ENCODE measurements around the gene DAB1. TPM values are rescaled to one million over a fixed set of nuclear protein-coding genes. Genes with fewer than 3 reads are reported as not detected.
"Not testable (repeated sequence)": the region's sequence is repeated elsewhere in the genome, so short reads cannot be mapped to it uniquely, and the experiment has no call there.

Gene DAB1
- total RNA-seq, 2 experiments from 2014 or later: 1.2 to 2.1 TPM

DNA sequence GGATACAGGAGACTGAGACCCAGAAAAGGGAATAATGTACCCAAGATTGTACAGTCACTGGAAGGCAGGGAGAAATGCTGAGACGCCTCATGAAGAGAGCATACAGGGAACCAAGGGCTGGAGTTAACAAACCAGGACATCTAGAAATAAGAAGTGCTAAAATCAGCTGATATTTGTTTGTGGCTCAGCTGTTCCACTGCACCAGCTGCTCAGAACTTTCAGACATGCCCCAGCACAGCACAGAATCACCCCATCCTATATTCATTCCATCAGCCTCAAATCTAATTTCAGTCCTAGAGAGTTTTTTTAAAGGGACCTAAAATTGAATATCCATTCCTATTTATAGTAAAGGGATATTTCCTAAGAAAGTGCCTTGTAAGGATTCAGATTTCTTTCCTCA lies 60.2 kb downstream of the DAB1 start:
- H3K4me3 Mint-ChIP-seq: no peak overlapping the region
- no peak for DNase-seq
- no peaks in the 10 kb centered on the region for H3K36me3 Mint-ChIP-seq (ENCODE audit: low read depth)
- H3K4me1 Mint-ChIP-seq: no peaks in the 10 kb centered on the region
- CTCF ChIA-PET: no interaction called here
- POLR2A ChIA-PET: no interaction called here
- no peak overlapping the region for H3K27ac Mint-ChIP-seq
- peaks cover 5% of the 10 kb centered on the region for H3K9me3 Mint-ChIP-seq
- no peaks in the 10 kb centered on the region for H3K27me3 Mint-ChIP-seq

DNA sequence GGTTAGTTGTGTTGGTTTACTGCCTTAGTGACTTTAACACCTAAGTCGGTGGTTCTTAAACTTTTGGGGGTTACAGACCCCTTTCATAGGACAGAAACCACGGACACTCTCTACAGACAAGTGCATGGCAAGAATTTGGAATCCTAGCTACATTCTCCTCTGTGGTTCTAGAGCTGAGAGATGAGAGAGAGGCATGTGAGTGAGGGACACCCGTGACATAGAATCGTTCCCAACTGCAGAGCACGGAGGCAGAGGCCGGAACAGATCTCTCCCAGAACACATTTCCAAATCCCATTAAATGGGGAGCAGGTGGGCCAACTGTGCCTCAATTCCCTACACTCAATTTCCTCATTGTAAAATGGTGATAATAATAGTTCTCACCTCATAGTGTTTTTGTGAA lies 60.7 kb downstream of the DAB1 start:
- ChIA-PET CTCF (no interaction called here), POLR2A (no interaction called here)
- no peaks in the 10 kb centered on the region for H3K27me3 Mint-ChIP-seq
- no peaks in the 10 kb centered on the region for H3K4me1 Mint-ChIP-seq
- no peak overlapping the region for H3K4me3 Mint-ChIP-seq
- no peak overlapping the region for H3K27ac Mint-ChIP-seq
- no peak for DNase-seq
- peaks cover 4% of the 10 kb centered on the region for H3K9me3 Mint-ChIP-seq
- H3K36me3 Mint-ChIP-seq (ENCODE audit: low read depth): no peaks in the 10 kb centered on the region

DNA sequence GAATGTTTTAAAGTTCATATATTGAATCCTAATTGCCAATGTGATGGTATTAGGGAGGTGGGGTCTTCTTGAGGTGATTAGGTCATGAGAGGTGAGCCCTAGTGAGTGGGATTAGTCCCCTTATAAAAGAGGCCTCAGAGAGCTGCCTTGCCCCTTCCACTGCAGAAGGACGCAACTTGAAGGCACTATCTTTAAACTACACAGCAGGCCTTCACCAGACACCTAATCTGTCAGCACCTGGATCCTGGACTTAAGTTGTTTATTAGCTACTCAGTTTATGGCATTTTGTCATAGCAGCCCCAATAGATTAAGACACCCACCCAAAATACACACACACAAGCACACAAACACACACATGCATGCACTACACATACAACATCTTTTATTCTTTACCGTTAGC lies 61.4 kb downstream of the DAB1 start:
- no peak for DNase-seq
- Mint-ChIP-seq H3K36me3 (ENCODE audit: low read depth) (no peaks in the 10 kb centered on the region), H3K4me1 (no peaks in the 10 kb centered on the region), H3K4me3 (no peak overlapping the region), H3K27me3 (no peaks in the 10 kb centered on the region), H3K27ac (no peak overlapping the region), H3K9me3 (peaks cover 4% of the 10 kb centered on the region)
- CTCF ChIA-PET: no interaction called here
- POLR2A ChIA-PET: no interaction called here

DNA sequence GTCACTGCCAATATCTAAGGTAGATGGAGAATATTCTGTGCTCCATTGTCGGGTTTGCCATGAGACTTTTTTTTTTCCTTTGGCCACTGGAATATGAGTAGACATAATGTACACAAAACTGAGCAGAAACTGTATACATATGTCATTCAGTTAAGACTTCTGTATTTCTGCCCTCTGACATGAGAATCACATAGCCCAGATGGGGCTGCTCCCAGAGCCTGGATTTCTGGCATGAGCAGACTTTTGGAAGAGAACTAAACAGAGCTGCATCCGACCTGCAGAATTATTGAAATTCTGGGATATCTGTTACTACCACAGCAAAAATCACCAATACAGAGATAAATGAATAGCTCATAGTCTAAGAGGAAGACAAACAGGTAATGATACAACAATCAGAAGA lies 62.3 kb downstream of the DAB1 start:
- no peak overlapping the region for H3K27ac Mint-ChIP-seq
- no peaks in the 10 kb centered on the region for H3K27me3 Mint-ChIP-seq
- no peak overlapping the region for H3K4me3 Mint-ChIP-seq
- no peaks in the 10 kb centered on the region for H3K9me3 Mint-ChIP-seq
- H3K4me1 Mint-ChIP-seq: no peaks in the 10 kb centered on the region
- no peaks in the 10 kb centered on the region for H3K36me3 Mint-ChIP-seq (ENCODE audit: low read depth)
- CTCF ChIA-PET: no interaction called here
- DNase-seq: no peak
- POLR2A ChIA-PET: no interaction called here

- Mint-ChIP-seq H3K4me3 (no peak overlapping the region), H3K36me3 (ENCODE audit: low read depth) (no peaks in the 10 kb centered on the region), H3K9me3 (no peaks in the 10 kb centered on the region), H3K27me3 (no peaks in the 10 kb centered on the region), H3K27ac (no peak overlapping the region), H3K4me1 (no peaks in the 10 kb centered on the region)
- POLR2A ChIA-PET: no interaction called here
- no peak for DNase-seq
- CTCF ChIA-PET: no interaction called here
Observed at GRCh38 chr1:57360846-57361407, 62.9 kb downstream of the DAB1 start.

GRCh38 chr1:57357462-57357861 lies 66.4 kb downstream of the DAB1 start:
- ChIA-PET CTCF (no interaction called here), POLR2A (no interaction called here)
- Mint-ChIP-seq H3K4me3 (no peak overlapping the region), H3K27me3 (no peaks in the 10 kb centered on the region), H3K9me3 (no peaks in the 10 kb centered on the region), H3K27ac (no peak overlapping the region), H3K36me3 (ENCODE audit: low read depth) (no peaks in the 10 kb centered on the region), H3K4me1 (peaks cover 5% of the 10 kb centered on the region)
- DNase-seq: no peak

- no peaks in the 10 kb centered on the region for H3K9me3 Mint-ChIP-seq
- peaks cover 5% of the 10 kb centered on the region for H3K4me1 Mint-ChIP-seq
- no peak overlapping the region for H3K27ac Mint-ChIP-seq
- DNase-seq: no peak
- no peaks in the 10 kb centered on the region for H3K27me3 Mint-ChIP-seq
- ChIA-PET CTCF (interaction anchor here (1.5 kb wide), 1 partner anchor 43 kb away, joined by 3 read pairs; no protein-coding TSS in a partner anchor), POLR2A (no interaction called here)
- H3K4me3 Mint-ChIP-seq: no peak overlapping the region
- H3K36me3 Mint-ChIP-seq (ENCODE audit: low read depth): no peaks in the 10 kb centered on the region
Observed at GRCh38 chr1:57353654-57354053, 70.2 kb downstream of the DAB1 start.

GRCh38 chr1:57350610-57351009 lies 73.2 kb downstream of the DAB1 start:
- H3K4me3 Mint-ChIP-seq: no peak overlapping the region
- CTCF ChIA-PET: interaction anchor here (0.8 kb wide), 1 partner anchor 28 kb away, joined by 3 read pairs; no protein-coding TSS in a partner anchor
- H3K27me3 Mint-ChIP-seq: no peaks in the 10 kb centered on the region

GRCh38 chr1:57348921-57349320 lies 74.9 kb downstream of the DAB1 start:
- ChIA-PET POLR2A (no interaction called here), CTCF (no interaction called here)
- Mint-ChIP-seq H3K4me3 (no peak overlapping the region), H3K9me3 (no peaks in the 10 kb centered on the region), H3K36me3 (ENCODE audit: low read depth) (no peaks in the 10 kb centered on the region), H3K27ac (no peak overlapping the region), H3K4me1 (no peaks in the 10 kb centered on the region), H3K27me3 (no peaks in the 10 kb centered on the region)
- no peak for DNase-seq

More at GRCh38 chr1:57350610-57351009, 73.2 kb downstream of the DAB1 start:
- no peaks in the 10 kb centered on the region for H3K36me3 Mint-ChIP-seq (ENCODE audit: low read depth)
- no peaks in the 10 kb centered on the region for H3K9me3 Mint-ChIP-seq
- DNase-seq: no peak
- POLR2A ChIA-PET: no interaction called here
- peaks cover 5% of the 10 kb centered on the region for H3K4me1 Mint-ChIP-seq
- no peak overlapping the region for H3K27ac Mint-ChIP-seq

DNA sequence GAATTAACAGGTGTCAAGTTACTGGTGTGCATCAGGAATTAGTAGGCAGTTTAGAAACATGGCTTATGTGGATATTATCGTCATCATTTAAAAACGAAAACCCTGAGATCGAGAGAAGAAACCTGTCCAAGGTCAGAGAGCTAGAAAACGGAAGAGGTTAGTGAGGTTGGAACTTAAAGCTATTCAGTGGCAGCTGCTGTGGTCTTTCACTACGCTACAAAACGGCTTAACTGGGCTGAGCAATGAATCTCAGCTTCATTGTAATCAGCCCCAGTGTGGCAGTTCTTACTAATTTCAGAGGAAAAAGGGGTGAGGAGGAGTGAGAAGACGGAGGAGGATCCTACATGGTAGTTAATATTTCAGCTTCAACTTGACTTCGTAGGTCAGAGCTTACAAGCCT lies 77.9 kb downstream of the DAB1 start:
- POLR2A ChIA-PET: no interaction called here
- Mint-ChIP-seq H3K27ac (no peak overlapping the region), H3K4me1 (no peaks in the 10 kb centered on the region), H3K27me3 (no peaks in the 10 kb centered on the region), H3K9me3 (no peaks in the 10 kb centered on the region), H3K4me3 (no peak overlapping the region), H3K36me3 (ENCODE audit: low read depth) (no peaks in the 10 kb centered on the region)
- no peak for DNase-seq
- CTCF ChIA-PET: no interaction called here

DNA sequence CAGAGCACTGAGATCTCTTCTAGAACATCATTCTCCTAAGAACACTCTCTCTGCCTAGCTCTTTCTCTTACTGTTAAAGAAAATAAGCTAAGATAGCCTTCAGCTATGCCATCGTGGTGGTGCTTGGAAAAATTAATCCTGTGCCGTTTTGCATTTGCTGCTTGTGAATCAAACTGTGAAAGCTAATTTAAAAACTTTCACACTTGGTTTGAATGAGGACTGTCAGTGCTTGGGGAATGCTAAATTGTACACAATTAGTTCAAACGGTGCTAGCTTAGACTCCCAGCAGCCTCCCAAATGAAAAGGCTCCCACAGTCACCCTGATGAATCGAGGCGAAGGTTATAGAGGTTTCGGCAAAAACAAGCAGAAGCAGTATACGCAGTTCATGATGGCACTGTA lies 79.6 kb downstream of the DAB1 start:
- no peaks in the 10 kb centered on the region for H3K27me3 Mint-ChIP-seq
- no peaks in the 10 kb centered on the region for H3K4me1 Mint-ChIP-seq
- no peak overlapping the region for H3K4me3 Mint-ChIP-seq
- no peak overlapping the region for H3K27ac Mint-ChIP-seq
- CTCF ChIA-PET: no interaction called here
- H3K36me3 Mint-ChIP-seq (ENCODE audit: low read depth): no peaks in the 10 kb centered on the region
- POLR2A ChIA-PET: no interaction called here
- H3K9me3 Mint-ChIP-seq: no peaks in the 10 kb centered on the region
- no peak for DNase-seq

GRCh38 chr1:57343298-57343915 lies 80.5 kb downstream of the DAB1 start:
- H3K4me3 Mint-ChIP-seq; H3K27ac Mint-ChIP-seq; DNase-seq; POLR2A ChIA-PET; H3K27me3 Mint-ChIP-seq; H3K4me1 Mint-ChIP-seq; CTCF ChIA-PET; H3K9me3 Mint-ChIP-seq; H3K36me3 Mint-ChIP-seq (ENCODE audit: low read depth): not testable (repeated sequence)

- ChIA-PET CTCF (no interaction called here), POLR2A (no interaction called here)
- no peaks in the 10 kb centered on the region for H3K36me3 Mint-ChIP-seq (ENCODE audit: low read depth)
Observed at GRCh38 chr1:57341721-57342120, 82.1 kb downstream of the DAB1 start.

GRCh38 chr1:57340334-57341070 lies 83.4 kb downstream of the DAB1 start:
- DNase-seq: no peak
- CTCF ChIA-PET: interaction anchor here (0.6 kb wide), 1 partner anchor 1008 kb away, joined by 3 read pairs; no protein-coding TSS in a partner anchor
- POLR2A ChIA-PET: no interaction called here
- Mint-ChIP-seq H3K27me3 (no peaks in the 10 kb centered on the region), H3K4me3 (no peak overlapping the region), H3K36me3 (ENCODE audit: low read depth) (no peaks in the 10 kb centered on the region), H3K9me3 (no peaks in the 10 kb centered on the region), H3K27ac (no peak overlapping the region), H3K4me1 (no peaks in the 10 kb centered on the region)

More at GRCh38 chr1:57341721-57342120, 82.1 kb downstream of the DAB1 start:
- DNase-seq: no peak
- Mint-ChIP-seq H3K27me3 (no peaks in the 10 kb centered on the region), H3K4me3 (no peak overlapping the region), H3K4me1 (no peaks in the 10 kb centered on the region), H3K27ac (no peak overlapping the region), H3K9me3 (no peaks in the 10 kb centered on the region)

Data from activated CD4-positive, alpha-beta T cell treated with anti-CD3 and anti-CD28 coated beads, Interleukin-2, amount 10 ng/mL, durations not matched to agents 7 days and 5 days (primary cell).